HG03432 (cell line): ENCODE results near the gene PLCXD3.
A peak's percentile ranks its signal among the peaks of the same experiment; 100 is the strongest.
"Not testable (repeated sequence)": the region's sequence is repeated elsewhere in the genome, so short reads cannot be mapped to it uniquely, and the experiment has no call there.

ENCODE experiments used
- ATAC-seq: cut with Tn5 transposase; IDR thresholded peaks from one replicate; pipeline ENCODE4 v1.9.1; 2021; ENCODE audit warnings: mild to moderate bottlenecking, moderate library complexity; ENCODE audit not compliant: unreplicated experiment

Gene PLCXD3

GRCh38 chr5:41363343-41363986, 146.9 kb downstream of the PLCXD3 start:
- no peak for ATAC-seq

- no peak for ATAC-seq
These were observed 153.6 kb downstream of the PLCXD3 start for GRCh38 chr5:41356786-41357185.

DNA sequence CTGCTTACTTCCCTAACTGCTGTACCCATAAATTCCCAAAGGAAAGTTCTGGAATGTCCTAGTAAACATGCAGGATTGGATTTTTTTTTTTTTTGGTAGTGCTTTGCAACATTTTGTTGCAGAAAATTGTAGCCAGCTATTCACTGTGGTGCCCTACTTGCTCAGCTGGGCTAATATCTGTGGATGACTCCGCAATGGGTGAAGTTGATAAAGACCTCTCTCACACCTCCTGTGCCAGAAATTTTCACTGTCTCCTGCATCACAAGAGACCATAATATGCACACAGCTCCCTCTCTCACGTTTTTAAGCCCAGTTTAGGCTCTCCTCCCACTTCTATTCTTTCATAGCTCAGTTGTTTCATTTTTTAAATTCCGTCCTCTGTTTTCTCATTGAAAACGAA, 160.6 kb downstream of the PLCXD3 start:
- no peak for ATAC-seq

DNA sequence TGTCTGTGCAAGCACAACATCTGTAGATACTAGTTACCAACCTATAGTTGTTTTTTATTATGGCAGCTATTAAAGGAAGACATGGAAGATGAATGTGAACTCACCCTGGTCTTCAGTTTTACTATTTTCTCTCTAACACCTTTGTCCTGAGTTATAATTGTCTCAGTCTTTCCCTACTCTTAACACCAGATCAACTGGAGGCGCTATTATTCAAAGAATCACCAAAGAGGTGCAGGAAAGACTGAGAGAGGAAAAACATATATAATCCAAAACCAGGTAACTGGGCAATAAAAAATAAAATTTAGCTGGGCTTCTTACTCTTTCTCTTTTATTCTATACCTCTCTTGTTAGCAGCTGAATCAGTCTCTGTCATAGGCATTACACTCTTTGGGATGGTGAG, 162.8 kb downstream of the PLCXD3 start:
- no peak for ATAC-seq

- no peak for ATAC-seq
These were observed 163.8 kb downstream of the PLCXD3 start for GRCh38 chr5:41346609-41347008.

DNA sequence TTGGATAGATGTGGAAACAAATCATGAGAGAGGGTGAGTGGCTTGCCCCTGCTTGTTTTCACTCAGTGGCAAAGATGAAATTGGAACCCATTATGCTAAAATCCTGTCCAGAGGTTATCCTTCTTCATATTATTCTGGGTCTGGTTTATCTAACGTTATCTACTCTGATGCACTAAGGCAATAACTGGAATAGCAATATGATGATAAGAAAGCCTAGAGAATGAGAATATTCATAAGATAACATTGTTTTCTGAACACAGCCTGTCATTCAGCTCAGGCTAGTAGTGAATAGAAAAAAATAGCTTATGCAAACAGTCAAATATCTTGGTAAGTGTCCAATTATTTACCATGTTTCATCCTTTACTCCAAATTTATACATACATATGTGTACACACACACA, 165.1 kb downstream of the PLCXD3 start:
- no peak for ATAC-seq

DNA sequence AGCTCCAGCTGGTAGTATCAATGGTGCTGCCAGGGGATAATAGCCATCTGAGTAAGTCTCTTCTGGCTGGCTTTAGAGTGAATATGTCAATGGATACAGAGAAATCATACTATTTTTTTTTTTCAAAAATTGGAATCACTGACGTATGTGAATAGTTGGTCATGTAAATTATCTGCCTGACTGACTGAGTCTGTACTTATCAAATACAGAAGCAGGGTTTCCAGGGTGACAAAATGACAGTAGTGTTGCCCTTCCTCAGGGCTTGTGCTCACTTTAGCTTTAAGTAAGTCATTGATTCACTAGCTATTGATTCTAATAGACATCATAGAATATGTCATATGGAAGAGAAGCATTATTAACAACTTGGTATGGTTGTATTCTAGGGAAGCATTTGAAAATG, 171.1 kb downstream of the PLCXD3 start:
- ATAC-seq = no peak

- no peak for ATAC-seq
These were observed 172.2 kb downstream of the PLCXD3 start for GRCh38 chr5:41338136-41338675.

- no peak for ATAC-seq
These were observed 172.7 kb downstream of the PLCXD3 start for GRCh38 chr5:41337724-41338123.

DNA sequence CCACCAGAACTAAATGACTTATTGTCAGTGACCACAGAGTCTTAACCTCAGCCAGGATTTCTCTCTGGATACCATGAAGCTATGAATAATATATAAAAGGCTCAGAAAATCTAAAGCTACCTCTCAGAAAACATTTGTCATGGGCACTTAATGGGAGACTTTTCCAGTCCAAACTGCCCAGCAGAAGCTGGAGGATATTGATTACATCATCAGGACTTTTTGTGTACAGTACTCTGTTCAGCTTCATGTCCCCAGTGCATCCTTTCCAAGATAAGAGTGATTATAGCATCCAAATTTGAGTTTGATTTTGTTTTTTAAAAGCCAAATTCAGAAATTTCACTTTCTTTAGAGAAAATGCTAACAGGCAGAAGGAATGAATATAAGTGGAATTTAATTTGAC, 173.2 kb downstream of the PLCXD3 start:
- ATAC-seq = no peak

- no peak for ATAC-seq
These were observed 173.9 kb downstream of the PLCXD3 start for GRCh38 chr5:41336471-41336870.

GRCh38 chr5:41335596-41336181, 174.7 kb downstream of the PLCXD3 start:
- no peak for ATAC-seq

DNA sequence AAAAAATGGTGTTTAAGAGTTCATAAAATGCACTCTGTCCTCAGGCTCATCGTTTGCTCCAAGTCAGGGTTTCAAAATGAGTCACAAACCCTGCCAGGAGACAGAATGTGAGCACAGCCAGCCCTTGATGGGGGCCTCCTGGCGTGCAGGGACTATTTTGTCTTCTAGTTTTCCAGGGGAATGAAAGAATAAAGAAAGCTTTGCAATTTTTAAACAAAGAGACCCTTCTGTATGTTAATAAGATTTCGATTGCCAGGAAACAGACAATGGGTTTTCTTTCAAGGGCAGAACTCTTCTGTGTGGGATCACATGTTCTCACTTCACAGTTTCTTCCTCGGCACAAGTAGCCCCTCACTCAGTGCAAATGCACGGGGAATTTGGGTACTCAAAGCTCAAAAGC, 175.6 kb downstream of the PLCXD3 start:
- peak; percentile 96 for ATAC-seq

DNA sequence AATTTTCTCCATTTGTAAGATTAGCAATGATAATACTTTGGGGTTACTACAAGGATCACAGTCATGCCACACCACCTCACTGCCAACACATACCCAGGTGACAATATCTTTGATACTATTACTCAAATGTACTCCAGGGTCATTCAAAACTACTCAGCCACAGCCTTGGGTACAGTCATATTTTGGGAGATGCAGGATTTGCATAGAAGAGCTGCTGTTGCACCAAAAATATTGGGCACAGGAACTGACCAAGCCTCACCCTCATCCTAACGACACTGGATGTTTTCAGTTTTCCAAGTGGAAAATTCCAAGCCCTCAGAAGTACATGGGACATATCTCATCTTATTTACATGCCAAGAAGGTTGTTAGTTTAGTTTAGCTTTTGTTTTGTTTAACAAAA, 176.2 kb downstream of the PLCXD3 start:
- peak; percentile 52 for ATAC-seq

GRCh38 chr5:41325074-41325473, 185.3 kb downstream of the PLCXD3 start:
- no peak for ATAC-seq

DNA sequence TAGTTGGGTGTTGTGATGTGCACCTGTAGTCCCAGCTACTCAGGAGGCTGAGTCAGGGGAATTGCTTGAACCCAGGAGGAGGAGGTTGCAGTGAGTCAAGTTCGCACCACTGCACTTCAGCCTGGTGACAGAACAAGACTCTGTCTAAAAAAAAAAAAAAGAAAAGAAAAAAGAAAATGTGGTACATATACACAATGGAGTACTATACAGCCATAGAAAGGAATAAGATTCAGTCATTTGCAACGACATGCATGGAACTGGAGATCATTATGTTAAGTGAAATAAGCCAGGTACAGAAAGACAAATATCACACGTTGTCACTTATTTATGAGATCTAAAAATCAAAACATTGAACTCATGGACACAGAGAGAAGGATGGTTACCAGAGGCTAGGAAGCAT, 187.6 kb downstream of the PLCXD3 start:
- not testable (repeated sequence) for ATAC-seq

- ATAC-seq = no peak
These were observed 197.8 kb downstream of the PLCXD3 start for GRCh38 chr5:41312478-41313060.

DNA sequence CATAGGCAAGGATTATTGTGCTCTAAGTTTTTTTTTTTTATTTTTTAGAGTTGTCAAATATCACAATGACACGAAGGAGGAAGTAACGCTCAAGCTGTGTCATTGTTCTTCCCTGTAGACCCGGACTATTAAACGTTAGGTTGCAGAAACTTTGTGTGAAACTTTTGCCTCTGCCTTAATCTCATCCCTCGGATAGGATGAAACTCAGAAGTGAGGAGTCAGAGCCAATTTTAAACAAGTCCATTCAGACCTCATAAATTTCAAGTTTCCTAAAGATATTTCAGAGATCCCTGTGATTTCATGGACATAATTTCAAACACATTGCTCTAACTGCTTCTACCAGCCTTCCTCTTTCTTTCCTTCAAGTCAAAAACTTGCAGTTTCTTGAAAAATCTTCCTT, 198.3 kb downstream of the PLCXD3 start:
- no peak for ATAC-seq

GRCh38 chr5:41309275-41309674, 201.1 kb downstream of the PLCXD3 start:
- no peak for ATAC-seq

DNA sequence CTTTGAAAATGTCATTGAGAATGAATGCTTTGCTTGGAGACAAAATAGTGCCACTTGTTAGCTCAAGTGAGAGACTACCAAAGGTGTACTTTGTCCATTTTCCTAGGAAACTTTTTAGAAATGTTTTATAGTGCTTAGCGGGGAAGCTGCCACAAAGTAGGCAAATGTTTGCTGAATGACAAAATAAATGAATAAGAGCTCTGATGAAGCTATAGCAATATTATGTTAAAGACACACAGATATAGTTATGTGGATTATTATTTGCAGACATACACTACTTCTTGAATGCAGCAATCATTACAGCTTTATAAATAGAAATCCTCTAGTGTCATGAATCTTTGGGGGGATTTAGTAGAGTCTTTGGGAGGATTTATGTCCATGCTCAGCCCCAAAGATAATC, 204.4 kb downstream of the PLCXD3 start:
- no peak for ATAC-seq

GRCh38 chr5:41305056-41305455, 205.3 kb downstream of the PLCXD3 start:
- no peak for ATAC-seq

DNA sequence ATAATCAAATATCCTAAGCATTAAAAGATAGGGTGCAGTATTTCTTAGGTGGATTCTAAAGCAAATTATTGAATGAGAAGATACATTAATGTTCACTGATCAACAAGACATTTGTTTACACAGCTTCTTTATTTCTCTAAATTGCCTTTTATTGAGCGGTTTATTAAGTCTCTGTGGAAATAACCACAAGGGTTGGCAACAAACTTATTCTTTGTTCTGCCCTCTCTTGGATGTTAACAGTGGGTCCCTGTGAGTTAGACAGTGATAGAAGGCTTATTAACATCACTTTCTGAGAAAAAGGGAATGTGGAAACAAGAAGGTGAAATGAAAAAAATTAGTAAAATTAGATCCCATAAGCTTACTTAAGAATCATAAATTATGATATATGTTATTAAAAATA, 214.3 kb downstream of the PLCXD3 start:
- ATAC-seq = no peak
